Neural progenitor cell (in vitro differentiated cells): Measurements from ENCODE around the gene RAD23B.

Experiments used
- EZH2 ChIP-seq: fragments of 200-600 bp; sonication (generic); IDR thresholded peaks from 2 replicates; pipeline ENCODE4 v1.6.1; 2017; ENCODE audit warnings: antibody characterized with exemption, mild to moderate bottlenecking, moderate library complexity
- TF ChIP-seq, protein P1 (sequence below): fragments of 200-600 bp; sonication (generic); IDR thresholded peaks from 2 replicates; pipeline ENCODE4 v1.5.1; 2017; ENCODE audit warnings: antibody characterized with exemption, mild to moderate bottlenecking

DNA sequence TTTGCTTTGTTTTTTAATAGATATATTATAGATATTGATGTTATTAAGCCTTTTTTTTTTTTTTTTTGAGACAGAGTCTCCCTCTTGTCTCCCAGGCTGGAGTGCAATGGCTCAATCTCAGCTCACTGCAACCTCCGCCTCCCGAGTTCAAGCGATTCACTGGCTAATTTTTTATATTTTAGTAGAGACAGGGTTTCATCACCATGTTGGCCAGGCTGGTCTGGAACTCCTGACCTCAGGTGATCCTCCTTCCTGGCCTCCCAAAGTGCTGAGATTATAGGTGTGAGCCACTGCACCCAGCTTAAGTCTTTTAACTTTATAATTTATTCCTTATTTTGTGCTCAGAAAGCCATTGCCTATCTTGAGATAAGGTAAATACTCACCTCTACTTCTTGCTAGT, 24.2 kb upstream of the RAD23B start:
- TF ChIP-seq, protein P1, sequence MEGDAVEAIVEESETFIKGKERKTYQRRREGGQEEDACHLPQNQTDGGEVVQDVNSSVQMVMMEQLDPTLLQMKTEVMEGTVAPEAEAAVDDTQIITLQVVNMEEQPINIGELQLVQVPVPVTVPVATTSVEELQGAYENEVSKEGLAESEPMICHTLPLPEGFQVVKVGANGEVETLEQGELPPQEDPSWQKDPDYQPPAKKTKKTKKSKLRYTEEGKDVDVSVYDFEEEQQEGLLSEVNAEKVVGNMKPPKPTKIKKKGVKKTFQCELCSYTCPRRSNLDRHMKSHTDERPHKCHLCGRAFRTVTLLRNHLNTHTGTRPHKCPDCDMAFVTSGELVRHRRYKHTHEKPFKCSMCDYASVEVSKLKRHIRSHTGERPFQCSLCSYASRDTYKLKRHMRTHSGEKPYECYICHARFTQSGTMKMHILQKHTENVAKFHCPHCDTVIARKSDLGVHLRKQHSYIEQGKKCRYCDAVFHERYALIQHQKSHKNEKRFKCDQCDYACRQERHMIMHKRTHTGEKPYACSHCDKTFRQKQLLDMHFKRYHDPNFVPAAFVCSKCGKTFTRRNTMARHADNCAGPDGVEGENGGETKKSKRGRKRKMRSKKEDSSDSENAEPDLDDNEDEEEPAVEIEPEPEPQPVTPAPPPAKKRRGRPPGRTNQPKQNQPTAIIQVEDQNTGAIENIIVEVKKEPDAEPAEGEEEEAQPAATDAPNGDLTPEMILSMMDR = no peak
- no peak for TF ChIP-seq EZH2
